Thyroid gland (tissue), 4 donors: ENCODE results near the gene OSBP2. TPM values are rescaled to one million over a fixed set of nuclear protein-coding genes. Genes with fewer than 3 reads are reported as not detected.

Source experiments
- DNase-seq, 2 donors: peaks; one replicate each; pipeline ENCODE4 v3.0.0-alpha.2; 2019
- H3K27ac ChIP-seq, 3 donors: fragments of 200-600 bp; sonication (generic); 1 replicate in 2 of 3; 2 replicates in 1 of 3; pipeline ENCODE4 v1.5.1; 2016 to 2019; ENCODE audit warnings: mild to moderate bottlenecking in 1 of 3, moderate library complexity in 1 of 3
- H3K27me3 ChIP-seq: fragments of 200-600 bp; sonication (generic); one replicate; pipeline ENCODE4 v1.5.1; 2019
- H3K36me3 ChIP-seq, 2 donors: fragments of 200-600 bp; sonication (generic); one replicate each; pipeline ENCODE4 v1.5.1; 2016 to 2019
- H3K4me1 ChIP-seq, 2 donors: fragments of 200-600 bp; sonication (generic); one replicate each; pipeline ENCODE4 v1.5.1; 2017 to 2019
- H3K4me3 ChIP-seq, 3 donors: fragments of 200-600 bp; sonication (generic); replicated peaks in 1 of 3; 1 replicate in 2 of 3; 2 replicates in 1 of 3; pipeline ENCODE4 v1.5.1; 2016; ENCODE audit warnings: mild to moderate bottlenecking in 1 of 3
- H3K9me3 ChIP-seq: fragments of 200-600 bp; sonication (generic); one replicate; pipeline ENCODE4 v1.5.1; 2017
- POLR2A ChIP-seq, 2 donors: fragments of 450-650 bp; IDR thresholded peaks; one replicate each; pipeline ENCODE4 v1.6.1; 2017; ENCODE audit warnings: antibody characterized with exemption in 2 of 2, mild to moderate bottlenecking in 2 of 2, moderate library complexity in 1 of 2
- WGBS, 2 donors: methylation state at CpG; one replicate each; pipeline ENCODE4 v1.1.5; 2017; 5-methylcytosine and 5-hydroxymethylcytosine counted together
- intact Hi-C: fragments of 100-400 bp; cut with DNase I; formaldehyde crosslinking; loops from one replicate; pipeline ENCODE4 v1.15.1; 2023
- total RNA-seq, 4 donors: library from RNA; depleted of rRNA; stranded (reverse); fragments of >200 nt; gene quantifications; one replicate each; pipeline ENCODE4 v1.2.3, GENCODE V29; 2016
- TF ChIP-seq, protein P1 (sequence below), 6 experiments: fragments of 200-600 bp in 3 of 6; fragments of 450-650 bp in 3 of 6; sonication (generic) in 3 of 6; IDR thresholded peaks; one replicate each; pipeline ENCODE4 v1.5.1; 2016 to 2019; ENCODE audit warnings: antibody characterized with exemption in 6 of 6, mild to moderate bottlenecking in 2 of 6, inconsistent platforms in 1 of 6, moderate library complexity in 1 of 6

OSBP2 gene
- total RNA-seq, 4 donors from 2014 or later, result 7.8 to 13.4 (median 11.5) TPM

- H3K4me1 ChIP-seq, result no peaks in the 10 kb centered on the region
- intact Hi-C loops, result no loop called here
- 49 to 60% methylated on average over 5 of the region's 8 CpGs for WGBS, 2 donors
- no peak overlapping the region for H3K4me3 ChIP-seq
- TF ChIP-seq POLR2A (IDR thresholded peaks at IDR 0.05), result no peak
- TF ChIP-seq, protein P1, sequence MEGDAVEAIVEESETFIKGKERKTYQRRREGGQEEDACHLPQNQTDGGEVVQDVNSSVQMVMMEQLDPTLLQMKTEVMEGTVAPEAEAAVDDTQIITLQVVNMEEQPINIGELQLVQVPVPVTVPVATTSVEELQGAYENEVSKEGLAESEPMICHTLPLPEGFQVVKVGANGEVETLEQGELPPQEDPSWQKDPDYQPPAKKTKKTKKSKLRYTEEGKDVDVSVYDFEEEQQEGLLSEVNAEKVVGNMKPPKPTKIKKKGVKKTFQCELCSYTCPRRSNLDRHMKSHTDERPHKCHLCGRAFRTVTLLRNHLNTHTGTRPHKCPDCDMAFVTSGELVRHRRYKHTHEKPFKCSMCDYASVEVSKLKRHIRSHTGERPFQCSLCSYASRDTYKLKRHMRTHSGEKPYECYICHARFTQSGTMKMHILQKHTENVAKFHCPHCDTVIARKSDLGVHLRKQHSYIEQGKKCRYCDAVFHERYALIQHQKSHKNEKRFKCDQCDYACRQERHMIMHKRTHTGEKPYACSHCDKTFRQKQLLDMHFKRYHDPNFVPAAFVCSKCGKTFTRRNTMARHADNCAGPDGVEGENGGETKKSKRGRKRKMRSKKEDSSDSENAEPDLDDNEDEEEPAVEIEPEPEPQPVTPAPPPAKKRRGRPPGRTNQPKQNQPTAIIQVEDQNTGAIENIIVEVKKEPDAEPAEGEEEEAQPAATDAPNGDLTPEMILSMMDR (IDR thresholded peaks at IDR 0.05), result no peak
- DNase-seq, result no peak
- H3K27me3 ChIP-seq, result no peaks in the 10 kb centered on the region
- no peaks in the 10 kb centered on the region for H3K36me3 ChIP-seq
- no peaks in the 10 kb centered on the region for H3K9me3 ChIP-seq
- no peak overlapping the region for H3K27ac ChIP-seq
These were observed 184.7 kb downstream of the OSBP2 start for GRCh38 chr22:30879415-30879797.

DNA sequence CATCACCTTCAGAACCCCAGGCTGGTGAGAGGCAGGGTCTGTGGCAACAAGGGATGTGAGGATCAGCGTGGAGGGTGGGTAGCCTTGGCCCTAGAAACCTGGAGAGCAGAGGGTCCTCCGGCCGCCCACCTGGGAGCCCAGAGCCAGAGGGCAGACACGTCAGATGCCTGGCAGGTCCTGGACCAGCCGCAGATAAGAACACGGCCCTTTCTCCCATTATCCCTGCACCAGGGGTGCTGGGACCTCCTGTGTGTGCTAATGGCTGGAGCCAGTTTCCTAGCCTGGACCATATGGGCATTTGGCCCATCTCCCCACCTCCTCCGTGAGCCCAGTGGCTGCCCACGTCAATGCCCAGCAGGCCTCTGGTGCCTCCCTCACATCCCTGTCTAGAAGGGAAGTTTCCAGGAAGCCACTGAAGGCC is 185.5 kb downstream of the OSBP2 start:
- H3K4me3 ChIP-seq, result no peak overlapping the region
- H3K4me1 ChIP-seq, result no peaks in the 10 kb centered on the region
- H3K27ac ChIP-seq, result no peak overlapping the region
- TF ChIP-seq, protein P1 (IDR thresholded peaks at IDR 0.05), result no peak
- TF ChIP-seq POLR2A (IDR thresholded peaks at IDR 0.05), result no peak
- no peaks in the 10 kb centered on the region for H3K9me3 ChIP-seq
- H3K36me3 ChIP-seq, result no peaks in the 10 kb centered on the region
- H3K27me3 ChIP-seq, result no peaks in the 10 kb centered on the region
- 100% methylated on average over 2 to 3 of the region's 8 CpGs for WGBS, 2 donors
- no peak for DNase-seq
- intact Hi-C loops, result no loop called here

DNA sequence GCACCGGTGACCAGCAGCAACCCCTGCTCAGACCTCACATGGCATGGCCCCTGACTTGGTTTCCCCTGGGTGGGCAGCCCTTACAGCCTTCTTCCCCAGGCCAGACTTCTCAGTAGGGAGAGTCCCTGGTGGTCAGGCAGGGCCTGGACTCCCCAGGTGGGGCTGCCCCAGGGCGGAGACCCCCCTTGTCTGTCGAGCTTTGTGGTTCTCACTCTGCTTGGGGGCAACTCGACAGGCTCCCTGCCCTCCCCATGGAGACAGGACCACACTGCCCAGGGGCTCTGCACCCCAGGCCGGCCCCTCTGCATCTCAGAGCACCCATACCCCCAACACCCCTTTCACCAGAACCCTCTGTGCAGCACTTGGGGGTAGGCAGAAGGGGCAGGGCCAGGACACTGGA is 186.2 kb downstream of the OSBP2 start:
- 93 to 94% methylated on average over 4 to 5 of the region's 5 CpGs for WGBS, 2 donors
- no peak for DNase-seq
- no peaks in the 10 kb centered on the region for H3K36me3 ChIP-seq
- intact Hi-C loops, result no loop called here
- H3K4me1 ChIP-seq, result no peaks in the 10 kb centered on the region
- no peaks in the 10 kb centered on the region for H3K27me3 ChIP-seq
- H3K4me3 ChIP-seq, result no peak overlapping the region
- TF ChIP-seq POLR2A (IDR thresholded peaks at IDR 0.05), result no peak
- TF ChIP-seq, protein P1 (IDR thresholded peaks at IDR 0.05), result no peak
- H3K27ac ChIP-seq, result no peak overlapping the region
- no peaks in the 10 kb centered on the region for H3K9me3 ChIP-seq

- H3K4me3 ChIP-seq, result no peak overlapping the region
- WGBS, 2 donors, result 89 to 100% methylated on average over 2 to 10 of the region's 14 CpGs
- no peak overlapping the region for H3K27ac ChIP-seq
- DNase-seq, result no peak
- TF ChIP-seq, protein P1 (IDR thresholded peaks at IDR 0.05), result no peak
- TF ChIP-seq POLR2A (IDR thresholded peaks at IDR 0.05), result no peak
- H3K36me3 ChIP-seq, result no peaks in the 10 kb centered on the region
- no peaks in the 10 kb centered on the region for H3K9me3 ChIP-seq
- intact Hi-C loops, result no loop called here
- no peaks in the 10 kb centered on the region for H3K27me3 ChIP-seq
- no peaks in the 10 kb centered on the region for H3K4me1 ChIP-seq
These were observed 186.9 kb downstream of the OSBP2 start for GRCh38 chr22:30881361-30882183.

GRCh38 chr22:30882184-30882717 is 187.6 kb downstream of the OSBP2 start:
- H3K4me1 ChIP-seq, result no peaks in the 10 kb centered on the region
- H3K4me3 ChIP-seq, result no peak overlapping the region
- intact Hi-C loops, result no loop called here
- no peak overlapping the region for H3K27ac ChIP-seq
- H3K27me3 ChIP-seq, result no peaks in the 10 kb centered on the region
- H3K9me3 ChIP-seq, result no peaks in the 10 kb centered on the region
- DNase-seq, result no peak
- TF ChIP-seq, protein P1 (IDR thresholded peaks at IDR 0.05), result no peak
- no peak for TF ChIP-seq POLR2A (IDR thresholded peaks at IDR 0.05)
- WGBS, 2 donors, result 72 to 73% methylated on average over 5 to 6 of the region's 6 CpGs
- no peaks in the 10 kb centered on the region for H3K36me3 ChIP-seq
